Heart left ventricle (tissue), 13 donors: Measurements from ENCODE around the gene DGKG.

Source experiments
- CTCF ChIP-seq, 12 donors: fragments of 200-600 bp; sonication (generic) in 4 of 12; IDR thresholded peaks; one replicate each; pipeline versions ENCODE4 v1.5.0 to v1.8.0; 2018 to 2022; ENCODE audit warnings: antibody characterized with exemption in 12 of 12, mild to moderate bottlenecking in 5 of 12
- POLR2A ChIP-seq, 2 donors: fragments of 450-650 bp; IDR thresholded peaks; one replicate each; pipeline ENCODE4 v1.6.1; 2017; ENCODE audit warnings: antibody characterized with exemption in 2 of 2, mild to moderate bottlenecking in 2 of 2, moderate library complexity in 2 of 2
- donor health status: ischemic (EF 13 %, LVEDD 7.1; RV severe dilation, severe dysfunction).
- donor health status: DM: no; HTN: yes; CAD: no.
- donor health status: DM: no; HTN: no; CAD: no.
- donor health status: ischemic (EF 25% LVEDD 6.9; RV normal size, moderate dysfunction).
- donor health status: ischemic (EF 25% LVEDD 5.7; RV mildly dilated, moderate dysfunction).
- donor health status: ischemic (EF 35%, LVEDD 5.7; RV mildly dilated, moderate dysfunction).
- donor health status: nonischemic (EF 11% LVEDD 7.7; RV severe dilation, severe dysfunction).
- donor health status: DM: yes; HTN: yes; CAD: no.
- donor health status: PGD.
- donor health status: ischemic (EF 29% LVEDD 5.4; RV normal size, mild dysfunction).
- donor health status: nonischemic (EF 23%, LVEDD 6.1; RV moderate dilation, normal function).

GRCh38 chr3:186152889-186153292 lies 209.1 kb downstream of the DGKG start:
- TF ChIP-seq CTCF (IDR thresholded peaks at IDR 0.05) (no peak), POLR2A (IDR thresholded peaks at IDR 0.05) (no peak)
